Left ventricle myocardium inferior (tissue), 1 donor: ENCODE results near the gene TMEM175. TPM values are rescaled to one million over a fixed set of nuclear protein-coding genes. Genes with fewer than 3 reads are reported as not detected.

Experiments
- DNase-seq: peaks from one replicate; pipeline ENCODE4 v3.0.0-alpha.2; 2020
- H3K27ac ChIP-seq: fragments of 200-600 bp; replicated peaks from 2 replicates; pipeline ENCODE4 v1.8.0; 2021
- H3K27me3 ChIP-seq: fragments of 200-600 bp; 2 replicates; pipeline ENCODE4 v1.8.0; 2021; ENCODE audit warnings: low read depth
- H3K36me3 ChIP-seq: fragments of 200-600 bp; 2 replicates; pipeline ENCODE4 v1.8.0; 2021
- H3K4me1 ChIP-seq: fragments of 200-600 bp; 2 replicates; pipeline ENCODE4 v1.8.0; 2021
- H3K4me3 ChIP-seq: fragments of 200-600 bp; 2 replicates; pipeline ENCODE4 v1.8.0; 2021; ENCODE audit warnings: mild to moderate bottlenecking, moderate library complexity
- H3K9me3 ChIP-seq: fragments of 200-600 bp; replicated peaks from 2 replicates; pipeline ENCODE4 v1.8.0; 2021
- CTCF ChIP-seq: fragments of 200-600 bp; IDR thresholded peaks from 2 replicates; pipeline ENCODE4 v1.8.0; 2021; ENCODE audit warnings: antibody characterized with exemption, mild to moderate bottlenecking, borderline replicate concordance
- intact Hi-C: fragments of 100-400 bp; cut with micrococcal nuclease; formaldehyde crosslinking; loops from one replicate; pipeline ENCODE4 v1.11.0; 2022
- total RNA-seq: library from RNA; stranded (reverse); fragmentation: NEBNext Ultra II Directional; extraction: Animal tissue kit (Norgen Biotek cat#: 25700); gene quantifications from one replicate; pipeline ENCODE4 v1.2.1, GENCODE V29; 2021
- donor health status: DM: no; HTN: yes; CAD: no; lungs with severe emphysema.

The TMEM175 gene
- total RNA-seq, 1 donor from 2014 or later: 20.3 TPM

- DNase-seq: no peak
- intact Hi-C loops: no loop called here
- peaks cover 46% of the 10 kb centered on the region for H3K36me3 ChIP-seq
- H3K4me3 ChIP-seq: no peak overlapping the region
- no peaks in the 10 kb centered on the region for H3K4me1 ChIP-seq
- H3K27me3 ChIP-seq: no peaks in the 10 kb centered on the region
- no peaks in the 10 kb centered on the region for H3K9me3 ChIP-seq
- H3K27ac ChIP-seq: no peak overlapping the region
- no peak for TF ChIP-seq CTCF
Measured at GRCh38 chr4:954211-955020, 22.2 kb downstream of the TMEM175 start.

GRCh38 chr4:955161-955921 lies 23.1 kb downstream of the TMEM175 start:
- Histone ChIP-seq H3K9me3 (no peaks in the 10 kb centered on the region), H3K27me3 (no peaks in the 10 kb centered on the region), H3K4me3 (no peak overlapping the region), H3K4me1 (no peaks in the 10 kb centered on the region), H3K36me3 (peaks cover 46% of the 10 kb centered on the region), H3K27ac (no peak overlapping the region)
- TF ChIP-seq CTCF: no peak
- DNase-seq: no peak
- intact Hi-C loops: no loop called here

- no peak for DNase-seq
- no peak overlapping the region for H3K4me3 ChIP-seq
- no peak overlapping the region for H3K27ac ChIP-seq
- H3K27me3 ChIP-seq: no peaks in the 10 kb centered on the region
- no peaks in the 10 kb centered on the region for H3K4me1 ChIP-seq
- H3K36me3 ChIP-seq: peaks cover 46% of the 10 kb centered on the region
- intact Hi-C loops: no loop called here
- no peaks in the 10 kb centered on the region for H3K9me3 ChIP-seq
- TF ChIP-seq CTCF: no peak
Measured at GRCh38 chr4:955931-956381, 23.7 kb downstream of the TMEM175 start.

- Histone ChIP-seq H3K36me3 (peaks cover 45% of the 10 kb centered on the region), H3K27me3 (no peaks in the 10 kb centered on the region), H3K9me3 (no peaks in the 10 kb centered on the region), H3K27ac (no peak overlapping the region), H3K4me1 (no peaks in the 10 kb centered on the region), H3K4me3 (no peak overlapping the region)
- no peak for DNase-seq
- intact Hi-C loops: no loop called here
- no peak for TF ChIP-seq CTCF
Measured at GRCh38 chr4:956531-957230, 24.4 kb downstream of the TMEM175 start.

- H3K27me3 ChIP-seq: no peaks in the 10 kb centered on the region
Measured at GRCh38 chr4:957231-957580, 24.9 kb downstream of the TMEM175 start.

More at GRCh38 chr4:957231-957580, 24.9 kb downstream of the TMEM175 start:
- H3K9me3 ChIP-seq: no peaks in the 10 kb centered on the region
- no peaks in the 10 kb centered on the region for H3K4me1 ChIP-seq
- no peak for TF ChIP-seq CTCF
- H3K4me3 ChIP-seq: no peak overlapping the region
- intact Hi-C loops: no loop called here
- peaks cover 49% of the 10 kb centered on the region for H3K36me3 ChIP-seq
- H3K27ac ChIP-seq: no peak overlapping the region
- DNase-seq: no peak
